AG09309 (cell line): Measurements from ENCODE around the gene RXRA.

Source experiments
- DNase-seq: peaks from one replicate; pipeline ENCODE4 v3.0.0-alpha.2; 2010; ENCODE audit warnings: low read depth
- H3K4me3 ChIP-seq: 2 replicates; pipeline ENCODE4 v1.5.1; 2011; ENCODE audit warnings: mild to moderate bottlenecking, low read depth, low read length, moderate library complexity; ENCODE audit not compliant: control insufficient read depth
- TF ChIP-seq, protein P1 (sequence below): IDR thresholded peaks from 2 replicates; pipeline ENCODE4 v1.5.1; 2011; ENCODE audit warnings: mild to moderate bottlenecking, low read depth, low read length, inconsistent platforms; ENCODE audit not compliant: insufficient read depth, control insufficient read depth; ENCODE audit errors: missing control alignments

Gene RXRA

DNA sequence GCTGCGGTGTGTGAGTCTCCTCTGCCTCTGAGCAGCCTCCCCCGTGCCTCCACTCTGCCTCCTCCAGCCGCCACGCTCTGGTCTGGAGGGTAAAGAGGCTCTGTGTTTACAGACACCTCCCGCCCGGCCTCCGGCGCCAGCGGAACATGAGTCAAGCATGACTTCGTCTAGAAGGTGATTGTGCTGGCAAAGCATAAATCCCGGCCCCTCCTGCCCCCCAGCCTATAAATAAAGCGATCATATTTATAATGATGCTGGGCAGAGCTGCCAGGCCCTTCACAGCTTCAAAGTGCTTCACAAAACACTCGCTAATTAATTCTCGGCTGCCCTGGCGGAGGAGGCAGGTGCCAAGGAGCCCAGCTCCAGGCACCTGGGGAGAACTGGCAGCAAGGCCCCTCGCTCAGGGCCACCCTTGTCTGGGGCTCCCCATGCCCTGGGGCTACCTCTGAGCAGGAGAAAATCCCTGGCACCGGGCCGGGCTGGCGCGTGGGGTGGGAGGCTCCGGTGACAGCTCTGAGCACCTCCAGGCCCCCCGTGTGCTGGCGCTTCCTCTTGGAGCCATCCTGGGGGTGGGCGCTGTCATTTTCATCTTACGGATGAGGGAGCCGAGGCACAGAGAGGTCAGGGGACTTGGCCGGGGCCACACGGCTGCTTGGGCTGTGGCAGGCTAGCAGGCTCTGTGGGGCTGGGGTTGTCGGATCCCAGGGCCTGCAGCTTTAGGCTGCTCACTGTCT is 87.8 kb downstream of the RXRA start:
- peak; percentile 57 for DNase-seq
- TF ChIP-seq, protein P1, sequence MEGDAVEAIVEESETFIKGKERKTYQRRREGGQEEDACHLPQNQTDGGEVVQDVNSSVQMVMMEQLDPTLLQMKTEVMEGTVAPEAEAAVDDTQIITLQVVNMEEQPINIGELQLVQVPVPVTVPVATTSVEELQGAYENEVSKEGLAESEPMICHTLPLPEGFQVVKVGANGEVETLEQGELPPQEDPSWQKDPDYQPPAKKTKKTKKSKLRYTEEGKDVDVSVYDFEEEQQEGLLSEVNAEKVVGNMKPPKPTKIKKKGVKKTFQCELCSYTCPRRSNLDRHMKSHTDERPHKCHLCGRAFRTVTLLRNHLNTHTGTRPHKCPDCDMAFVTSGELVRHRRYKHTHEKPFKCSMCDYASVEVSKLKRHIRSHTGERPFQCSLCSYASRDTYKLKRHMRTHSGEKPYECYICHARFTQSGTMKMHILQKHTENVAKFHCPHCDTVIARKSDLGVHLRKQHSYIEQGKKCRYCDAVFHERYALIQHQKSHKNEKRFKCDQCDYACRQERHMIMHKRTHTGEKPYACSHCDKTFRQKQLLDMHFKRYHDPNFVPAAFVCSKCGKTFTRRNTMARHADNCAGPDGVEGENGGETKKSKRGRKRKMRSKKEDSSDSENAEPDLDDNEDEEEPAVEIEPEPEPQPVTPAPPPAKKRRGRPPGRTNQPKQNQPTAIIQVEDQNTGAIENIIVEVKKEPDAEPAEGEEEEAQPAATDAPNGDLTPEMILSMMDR = no peak
- no peak overlapping the region for H3K4me3 ChIP-seq

DNA sequence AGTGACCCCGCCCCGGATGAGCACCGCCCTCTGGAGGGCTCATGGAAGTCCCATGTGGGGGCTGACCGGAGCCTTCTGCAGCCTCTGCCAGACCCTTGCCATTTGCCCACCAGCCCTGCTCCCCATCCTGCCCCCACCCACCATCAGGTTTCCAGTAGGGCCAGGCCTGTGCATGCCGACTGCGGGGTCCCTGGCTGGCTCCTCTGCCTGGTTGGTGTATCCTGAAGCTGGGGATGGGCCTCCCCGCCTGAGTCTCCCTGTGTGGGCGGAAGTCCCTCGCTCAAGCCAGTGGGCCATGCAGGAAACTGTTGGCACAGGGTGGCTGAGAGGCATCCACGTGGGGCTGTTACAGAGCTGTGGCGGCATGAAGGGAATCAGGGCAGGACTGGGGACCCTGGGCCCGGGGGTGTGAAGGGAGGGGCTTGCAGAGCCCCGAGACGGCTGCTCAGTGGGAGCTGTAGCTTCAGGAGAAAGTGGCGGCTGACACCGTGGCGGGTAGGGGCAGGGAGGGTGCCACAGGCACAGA is 88.7 kb downstream of the RXRA start:
- TF ChIP-seq, protein P1 = no peak
- no peak overlapping the region for H3K4me3 ChIP-seq
- no peak for DNase-seq

DNA sequence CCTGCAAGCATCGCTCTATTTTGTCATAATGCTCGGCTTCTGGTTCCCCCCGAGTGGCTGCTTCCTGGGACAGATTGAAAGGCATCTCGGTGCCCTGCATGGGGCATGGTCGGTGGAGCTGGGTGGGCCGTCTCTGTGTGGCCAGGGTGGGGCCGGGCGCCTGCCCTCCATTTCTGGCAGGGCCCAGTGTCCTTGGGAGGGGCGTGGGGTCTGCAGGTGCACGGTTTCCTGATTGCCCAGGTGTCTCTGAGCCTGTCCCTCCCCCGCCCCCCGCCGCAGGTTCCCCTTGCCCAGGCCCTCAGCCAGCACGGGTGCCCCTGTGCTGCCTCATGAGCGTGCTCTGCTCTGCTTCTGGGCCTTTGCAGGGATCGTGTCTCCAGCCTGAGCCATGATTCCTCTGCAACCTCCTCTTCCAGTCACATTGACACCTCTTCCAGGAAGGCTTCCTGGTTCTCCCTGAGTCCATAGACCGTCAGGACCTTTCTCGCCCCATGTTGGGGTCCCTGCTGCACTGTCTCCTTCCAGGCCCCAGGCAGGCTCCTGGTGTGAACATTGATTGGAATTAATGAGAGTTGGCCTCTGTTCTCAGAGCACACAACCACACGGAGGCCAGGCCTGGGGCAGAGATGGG is 90.2 kb downstream of the RXRA start:
- TF ChIP-seq, protein P1 = no peak
- no peak overlapping the region for H3K4me3 ChIP-seq
- DNase-seq = no peak

DNA sequence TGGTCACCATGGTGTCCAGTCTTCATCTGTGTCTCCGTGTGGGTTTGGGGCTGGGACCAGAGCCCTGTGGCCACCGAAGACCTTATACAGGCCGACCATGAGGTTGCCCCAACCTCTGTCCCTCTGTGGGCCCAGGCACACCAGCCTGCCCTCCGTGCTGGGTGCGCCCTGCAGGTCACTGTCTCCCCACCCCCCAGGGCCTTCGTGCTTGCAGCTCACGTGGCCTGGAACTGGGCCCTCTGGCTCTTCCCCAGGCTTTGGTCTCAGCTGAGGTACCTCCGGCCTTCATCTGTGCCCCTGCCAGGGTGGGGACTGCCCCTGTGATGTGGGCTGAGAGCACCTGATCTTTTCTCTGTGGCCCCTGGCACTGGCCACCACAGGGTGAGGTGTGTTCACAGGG is 92.1 kb downstream of the RXRA start:
- no peak for DNase-seq
- TF ChIP-seq, protein P1 = no peak
- no peak overlapping the region for H3K4me3 ChIP-seq

DNA sequence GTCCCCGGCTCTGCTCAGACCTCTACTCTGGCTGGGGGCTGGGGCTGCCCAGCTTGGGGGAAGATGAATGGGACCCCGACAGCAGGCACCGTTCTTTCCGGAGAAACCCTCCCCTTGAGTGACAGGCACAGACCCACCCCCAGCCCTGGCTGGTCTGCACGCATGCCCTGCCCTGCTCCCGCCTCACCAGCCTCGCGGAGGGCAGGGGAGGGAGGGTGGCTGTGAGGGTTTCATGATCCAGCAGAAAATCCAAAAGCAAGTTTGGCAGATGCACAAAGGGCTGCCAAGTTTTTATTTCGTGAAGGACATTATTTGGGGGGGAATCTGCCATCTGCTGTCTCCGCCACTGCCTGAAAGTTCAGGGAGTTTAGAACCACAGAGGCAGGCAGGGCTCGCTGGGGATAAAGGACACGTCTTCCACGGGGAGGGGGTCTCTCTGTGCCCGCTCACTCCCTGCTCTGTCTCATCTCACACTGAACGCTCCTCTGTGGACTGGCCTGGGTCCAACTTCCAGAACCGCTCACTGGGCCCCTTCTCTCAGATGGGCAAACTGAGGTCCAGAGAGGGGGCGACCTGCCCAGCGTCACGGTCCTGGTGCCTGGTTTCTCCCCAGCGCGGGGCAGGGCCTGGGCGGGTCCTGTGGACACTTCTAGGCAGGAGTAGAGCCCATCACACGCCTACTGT is 92.9 kb downstream of the RXRA start:
- TF ChIP-seq, protein P1 = no peak
- no peak for DNase-seq
- no peak overlapping the region for H3K4me3 ChIP-seq

DNA sequence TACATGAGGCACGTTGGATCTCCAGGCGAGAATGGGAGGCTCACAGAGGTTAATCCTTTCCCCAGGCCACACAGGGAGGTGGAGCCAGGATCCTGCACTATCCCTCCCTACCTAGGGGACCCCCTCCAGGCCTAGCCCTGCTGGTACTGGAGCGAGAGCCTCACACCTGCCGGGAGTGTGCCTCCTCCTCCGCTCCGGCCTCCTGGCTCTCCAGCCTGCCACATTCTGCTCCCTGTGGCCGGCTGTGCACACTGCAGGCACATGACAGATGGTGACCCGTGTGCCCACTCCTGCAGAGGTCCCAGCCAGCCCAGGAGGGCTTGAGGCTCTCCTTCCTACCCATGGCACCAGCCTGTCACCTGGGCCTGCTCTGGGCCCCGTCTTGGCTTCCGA is 93.4 kb downstream of the RXRA start:
- TF ChIP-seq, protein P1 = peak; percentile 42
- H3K4me3 ChIP-seq = no peak overlapping the region
- no peak for DNase-seq
